Uterus (tissue), 2 donors: Measurements from ENCODE around the gene FOLR1.
A peak's percentile ranks its signal among the peaks of the same experiment; 100 is the strongest.

Experiments used
- POLR2A ChIP-seq, 2 donors: fragments of 450-650 bp; IDR thresholded peaks; one replicate each; pipeline ENCODE4 v1.6.1; 2016; ENCODE audit warnings: antibody characterized with exemption in 2 of 2, mild to moderate bottlenecking in 1 of 2, moderate library complexity in 1 of 2
- TF ChIP-seq, protein P1 (sequence below), 4 experiments: fragments of 200-600 bp in 2 of 4; fragments of 450-650 bp in 2 of 4; sonication (generic) in 2 of 4; IDR thresholded peaks; one replicate each; pipeline ENCODE4 v1.5.1; 2016 to 2019; ENCODE audit warnings: antibody characterized with exemption in 4 of 4, mild to moderate bottlenecking in 2 of 4, moderate library complexity in 1 of 4

DNA sequence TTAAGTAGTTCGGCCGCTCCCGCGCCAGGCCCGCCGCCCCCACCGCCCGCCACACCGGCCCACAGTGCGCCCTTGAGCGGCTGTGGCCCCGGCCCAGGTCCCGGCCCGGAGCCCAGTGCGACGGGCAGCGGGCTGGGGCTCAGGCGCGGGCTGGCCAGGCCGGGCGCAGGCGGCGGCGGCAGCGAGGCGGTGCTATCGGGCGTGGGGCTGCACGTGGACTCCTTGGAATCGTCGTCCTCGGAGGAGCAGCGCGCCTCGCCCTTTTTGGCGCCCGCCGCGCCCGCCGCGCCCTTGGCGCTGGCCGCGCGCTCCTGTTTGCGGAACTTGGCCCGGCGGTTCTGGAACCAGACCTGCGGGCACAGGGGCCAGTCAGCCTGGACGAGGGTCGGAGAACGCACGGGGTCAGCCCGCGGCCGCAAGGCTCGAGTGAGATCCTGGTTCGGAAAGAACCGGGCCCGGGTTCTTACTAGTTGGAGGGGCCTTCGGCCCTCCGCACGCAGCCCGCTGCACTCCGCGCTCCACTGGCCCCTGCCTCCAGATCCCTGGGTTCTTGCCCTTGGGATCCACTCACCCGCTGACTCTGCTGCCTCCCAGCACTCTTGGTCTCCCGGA lies 48.0 kb downstream of the FOLR1 start:
- TF ChIP-seq, protein P1, sequence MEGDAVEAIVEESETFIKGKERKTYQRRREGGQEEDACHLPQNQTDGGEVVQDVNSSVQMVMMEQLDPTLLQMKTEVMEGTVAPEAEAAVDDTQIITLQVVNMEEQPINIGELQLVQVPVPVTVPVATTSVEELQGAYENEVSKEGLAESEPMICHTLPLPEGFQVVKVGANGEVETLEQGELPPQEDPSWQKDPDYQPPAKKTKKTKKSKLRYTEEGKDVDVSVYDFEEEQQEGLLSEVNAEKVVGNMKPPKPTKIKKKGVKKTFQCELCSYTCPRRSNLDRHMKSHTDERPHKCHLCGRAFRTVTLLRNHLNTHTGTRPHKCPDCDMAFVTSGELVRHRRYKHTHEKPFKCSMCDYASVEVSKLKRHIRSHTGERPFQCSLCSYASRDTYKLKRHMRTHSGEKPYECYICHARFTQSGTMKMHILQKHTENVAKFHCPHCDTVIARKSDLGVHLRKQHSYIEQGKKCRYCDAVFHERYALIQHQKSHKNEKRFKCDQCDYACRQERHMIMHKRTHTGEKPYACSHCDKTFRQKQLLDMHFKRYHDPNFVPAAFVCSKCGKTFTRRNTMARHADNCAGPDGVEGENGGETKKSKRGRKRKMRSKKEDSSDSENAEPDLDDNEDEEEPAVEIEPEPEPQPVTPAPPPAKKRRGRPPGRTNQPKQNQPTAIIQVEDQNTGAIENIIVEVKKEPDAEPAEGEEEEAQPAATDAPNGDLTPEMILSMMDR (IDR thresholded peaks at IDR 0.05) = peak in 1 of 4 experiments; percentile 12
- no peak for TF ChIP-seq POLR2A (IDR thresholded peaks at IDR 0.05)
